CD4-positive, alpha-beta T cell treated with Interleukin-2 at 100 ng/mL for 4 hours (primary cell): Measurements from ENCODE around the gene SAA4.
"Not testable (repeated sequence)": the region's sequence is repeated elsewhere in the genome, so short reads cannot be mapped to it uniquely, and the experiment has no call there.

Source experiments
- DNase-seq: peaks from one replicate; pipeline ENCODE4 v3.0.0-alpha.2; 2020; ENCODE audit warnings: low spot score

Gene SAA4

DNA sequence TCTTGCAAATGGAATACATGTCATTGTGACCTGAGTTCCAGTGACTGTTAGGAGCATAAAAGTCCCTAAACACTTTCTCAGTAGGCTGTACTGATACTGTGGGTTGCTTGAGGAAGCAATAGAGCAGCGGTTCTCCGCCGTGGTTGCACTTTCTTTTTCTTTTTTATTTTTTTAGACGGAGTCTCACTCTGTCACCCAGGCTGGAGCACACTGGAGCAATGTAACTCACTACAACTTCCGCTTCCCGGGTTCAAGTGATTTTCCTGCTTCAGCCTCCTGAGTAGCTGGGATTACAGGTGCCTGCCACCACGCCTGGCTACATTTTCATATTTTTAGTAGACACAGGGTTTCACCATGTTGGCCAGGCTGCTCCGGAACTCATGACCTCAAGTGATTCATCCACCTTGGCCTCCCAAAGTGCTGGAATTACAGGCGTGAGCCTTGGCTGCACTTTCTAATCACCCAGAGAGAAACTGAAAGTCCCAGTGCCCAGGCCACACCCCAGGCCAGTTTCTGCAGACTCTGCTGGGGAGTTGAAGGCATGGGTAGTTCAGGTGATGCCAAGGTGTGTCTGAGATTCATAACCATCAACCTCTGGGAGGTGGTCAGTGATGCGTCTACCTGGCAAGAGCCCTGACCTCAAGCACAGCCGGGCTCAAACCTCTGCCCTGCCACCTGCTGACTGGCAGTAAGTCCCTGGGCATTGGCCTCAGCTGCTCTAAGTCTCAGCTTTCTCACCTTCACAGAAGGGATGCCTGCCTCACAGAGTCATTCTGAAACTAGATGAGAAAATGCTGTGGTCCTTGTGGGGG, 10.0 kb upstream of the SAA4 start:
- DNase-seq: peak; percentile 45

DNA sequence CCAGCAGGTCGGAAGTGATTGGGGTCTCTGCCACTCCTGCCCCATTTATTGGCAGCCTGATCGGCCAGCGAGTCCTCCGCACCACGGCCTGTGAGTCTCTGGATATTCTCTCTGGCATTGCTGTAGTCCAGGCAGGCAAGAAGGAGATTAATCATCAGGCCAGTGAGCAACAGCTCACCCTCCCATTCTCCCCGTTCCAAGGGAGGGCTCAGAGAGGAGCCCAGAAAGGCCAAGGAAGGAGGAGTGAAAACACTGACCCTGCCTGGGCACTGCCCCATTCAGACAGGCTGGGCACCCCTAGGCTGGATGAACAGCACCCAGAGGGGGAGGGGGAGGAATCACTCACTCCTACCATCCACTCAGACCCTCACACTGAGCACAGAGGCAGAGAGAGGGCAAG, 8.8 kb upstream of the SAA4 start:
- DNase-seq: no peak

DNA sequence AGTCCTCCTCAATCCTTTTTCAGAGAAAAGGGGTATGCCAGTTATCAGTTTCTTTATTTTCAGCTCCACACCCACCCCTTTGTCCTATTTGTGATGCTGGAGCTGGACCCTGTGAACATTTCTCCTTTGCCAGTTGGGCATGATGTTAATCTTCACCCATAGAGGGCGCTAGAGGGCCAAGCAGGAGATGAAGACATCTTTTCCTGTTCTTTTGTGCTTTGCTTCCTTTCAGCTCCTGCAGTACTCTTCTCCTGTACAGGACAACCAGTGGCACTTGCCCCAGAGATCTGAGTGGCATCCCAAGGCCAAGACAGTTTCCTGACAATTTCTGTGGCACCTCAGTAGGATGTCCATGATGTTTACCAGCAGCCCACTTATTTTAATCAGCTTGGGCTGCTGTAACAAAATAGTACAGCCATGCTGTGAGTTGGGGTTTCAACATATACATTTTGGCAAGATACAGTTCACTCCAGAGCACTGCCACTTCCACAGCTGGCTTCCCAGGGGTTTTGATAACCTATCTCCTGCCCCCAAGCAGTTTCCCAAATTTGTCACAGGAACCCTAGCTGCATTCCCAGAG, 7.3 kb upstream of the SAA4 start:
- DNase-seq: peak; percentile 86

DNA sequence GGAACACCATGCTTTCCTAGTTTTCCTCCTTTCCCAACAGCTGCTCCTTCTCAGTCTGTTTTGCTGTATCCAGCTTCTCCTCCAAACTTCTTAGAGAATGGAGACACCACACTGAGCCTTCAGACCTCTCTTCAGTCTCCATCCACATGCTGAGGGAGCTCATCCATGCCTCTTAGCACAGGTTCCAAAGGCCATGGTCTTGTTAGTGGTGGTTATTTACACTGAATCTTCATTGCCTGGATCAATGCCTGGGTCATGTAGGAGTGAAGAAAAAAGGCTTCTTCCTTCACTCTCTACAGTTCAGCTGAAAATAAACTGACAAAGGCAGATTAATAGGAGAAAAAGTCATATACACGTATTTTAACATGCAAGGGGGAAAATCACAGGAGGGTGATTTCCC, 3.1 kb upstream of the SAA4 start:
- no peak for DNase-seq

DNA sequence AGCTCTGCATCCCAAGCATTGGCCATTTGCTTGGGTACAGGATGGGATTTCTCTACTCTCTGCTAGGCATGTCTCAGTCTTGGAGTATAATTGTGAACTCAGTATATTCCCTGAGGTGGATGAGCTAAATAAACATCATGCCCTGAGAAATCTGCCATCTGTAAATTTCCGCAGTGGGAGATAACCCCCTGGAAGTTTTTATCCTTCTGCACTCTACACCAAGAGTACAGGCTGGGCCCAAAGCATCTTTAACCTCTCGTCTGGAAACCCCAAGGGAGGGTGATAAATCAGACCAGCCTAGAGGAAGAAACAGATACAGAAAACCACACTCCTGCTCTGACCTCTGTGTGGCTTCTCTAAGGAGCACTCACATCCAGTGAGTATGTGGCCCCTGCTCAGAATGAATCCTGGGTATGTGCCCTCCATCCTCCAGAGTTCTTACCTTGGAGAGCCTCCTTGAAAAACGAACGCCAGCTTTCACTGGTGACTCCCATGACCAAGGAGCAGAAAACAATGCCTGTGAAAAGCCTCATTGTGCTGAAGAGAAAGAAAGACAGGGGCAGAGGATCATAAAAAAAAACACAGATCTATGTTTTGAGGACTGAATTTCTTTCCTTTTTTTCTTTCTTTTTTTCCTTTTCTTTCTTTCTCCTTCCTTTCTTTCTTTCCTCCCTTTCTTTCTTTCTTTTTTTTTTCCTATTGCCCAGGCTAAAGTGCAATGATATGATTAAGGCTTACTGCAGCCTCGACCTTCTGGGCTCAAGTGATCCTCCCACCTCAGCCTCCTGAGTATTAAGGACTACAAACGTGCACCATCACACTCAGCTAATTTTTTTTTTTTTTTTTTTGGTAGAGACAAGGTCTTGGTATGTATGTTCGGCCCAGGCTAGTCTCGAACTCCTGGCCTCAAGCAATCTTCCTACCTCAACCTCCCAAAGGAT, 938 bp downstream of the SAA4 start:
- DNase-seq: no peak

DNA sequence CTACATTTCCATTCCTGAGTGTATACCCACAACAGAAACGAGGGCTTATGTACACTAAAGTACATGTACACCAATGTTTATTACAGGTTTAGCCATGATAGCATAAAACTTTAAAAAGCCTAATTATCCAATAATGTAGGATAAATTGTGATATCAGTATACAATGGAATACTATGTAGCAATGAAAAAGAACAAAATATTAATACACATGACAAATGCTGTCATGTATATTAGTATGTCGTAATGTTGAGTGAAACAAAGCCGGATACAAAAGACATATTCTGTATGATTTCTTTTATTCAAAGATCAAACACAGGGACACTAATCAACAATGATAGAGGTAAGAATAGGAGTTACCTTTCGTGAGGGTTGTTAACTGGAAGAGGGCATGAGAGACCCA, 2.7 kb downstream of the SAA4 start:
- DNase-seq: no peak

DNA sequence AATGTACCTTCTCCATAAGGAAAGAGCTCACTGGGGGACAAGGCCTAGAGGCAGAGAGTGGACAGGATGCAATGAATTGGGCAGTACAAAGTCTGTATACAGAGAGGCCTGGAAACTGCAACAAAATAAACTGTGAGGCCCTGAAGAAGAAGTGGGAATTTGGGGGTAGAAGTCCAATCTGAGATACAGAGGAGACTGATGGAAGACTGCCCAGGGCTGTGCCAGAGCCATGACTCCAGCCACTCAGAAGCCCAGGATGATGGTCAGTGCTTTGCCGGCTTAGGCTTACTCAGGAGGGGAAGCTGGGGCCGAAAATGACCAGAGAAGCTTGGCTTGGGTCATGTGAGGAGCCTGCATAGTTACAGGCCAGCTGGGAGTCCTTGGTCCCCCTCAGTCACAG, 5.7 kb downstream of the SAA4 start:
- no peak for DNase-seq

DNA sequence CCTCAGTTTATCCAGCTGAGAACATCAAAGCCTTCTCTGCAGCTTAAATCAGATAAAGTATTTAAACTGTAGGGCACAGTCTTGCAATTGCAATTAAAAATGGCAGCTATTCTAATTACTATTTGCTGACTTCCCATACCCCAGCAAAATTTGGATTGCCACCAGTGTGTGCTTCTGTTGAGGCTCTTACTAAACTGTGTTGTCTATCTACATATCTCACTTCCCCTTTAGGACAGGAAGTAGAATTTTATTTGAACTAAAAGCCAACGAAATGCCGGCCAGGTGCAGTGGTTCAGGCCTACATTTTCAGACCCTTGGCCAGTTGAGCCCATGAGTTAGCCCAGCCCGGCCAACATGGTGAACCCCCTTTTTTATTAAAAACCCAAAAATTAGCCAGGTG, 7.1 kb downstream of the SAA4 start:
- no peak for DNase-seq

DNA sequence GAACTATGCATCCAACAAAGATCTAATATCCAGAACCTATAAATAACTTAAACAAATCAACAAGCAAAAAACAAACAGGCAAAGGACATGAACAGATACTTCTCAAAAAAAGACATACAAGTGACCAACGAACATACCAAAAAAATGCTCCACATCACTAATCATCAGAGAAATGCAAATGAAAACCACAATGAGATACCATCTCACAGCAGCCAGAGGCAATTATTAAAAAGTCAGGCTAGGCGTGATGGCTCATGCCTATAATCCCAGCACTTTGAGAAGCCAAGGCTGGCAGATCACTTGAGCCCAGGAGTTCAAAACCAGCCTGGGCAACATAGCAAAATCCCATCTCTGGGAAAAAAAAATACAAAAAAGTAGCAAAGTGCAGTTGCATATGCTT, 10.7 kb downstream of the SAA4 start:
- DNase-seq: no peak

DNA sequence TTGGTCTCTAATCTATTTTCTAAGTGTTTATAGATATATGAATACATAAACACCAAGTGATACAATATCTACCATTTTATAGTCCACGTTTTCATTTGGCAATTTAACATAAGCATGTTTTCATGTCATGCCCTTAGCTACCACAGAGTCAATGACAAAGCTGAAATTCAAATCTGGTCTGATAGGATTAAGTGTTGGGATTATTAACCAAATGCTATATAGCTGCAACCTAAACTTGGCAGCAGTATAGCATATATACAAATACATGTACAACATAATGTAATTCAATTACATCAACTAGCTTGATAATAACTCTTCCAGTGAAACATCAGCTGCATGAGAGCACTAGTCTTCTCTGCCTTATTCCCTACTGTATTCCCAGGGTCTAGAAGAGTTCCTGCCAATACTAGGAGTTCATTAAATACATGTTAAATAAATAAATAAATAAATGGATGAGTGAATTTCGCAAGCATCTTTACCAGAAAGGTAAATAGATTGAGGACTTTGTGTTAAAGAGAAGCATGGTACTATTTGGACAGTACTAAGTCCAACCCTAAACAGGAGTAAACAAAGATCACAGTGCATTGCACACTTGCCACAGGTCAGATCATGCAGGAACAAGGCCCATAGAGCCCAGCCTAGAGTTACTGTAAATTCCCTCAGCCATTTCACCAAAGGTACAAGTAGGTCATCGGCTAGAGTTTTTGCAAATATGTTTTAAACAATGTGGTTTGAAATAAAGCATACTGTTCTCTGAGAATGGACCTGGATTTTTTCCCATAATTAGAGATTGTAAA, 12.8 kb downstream of the SAA4 start:
- DNase-seq: no peak

DNA sequence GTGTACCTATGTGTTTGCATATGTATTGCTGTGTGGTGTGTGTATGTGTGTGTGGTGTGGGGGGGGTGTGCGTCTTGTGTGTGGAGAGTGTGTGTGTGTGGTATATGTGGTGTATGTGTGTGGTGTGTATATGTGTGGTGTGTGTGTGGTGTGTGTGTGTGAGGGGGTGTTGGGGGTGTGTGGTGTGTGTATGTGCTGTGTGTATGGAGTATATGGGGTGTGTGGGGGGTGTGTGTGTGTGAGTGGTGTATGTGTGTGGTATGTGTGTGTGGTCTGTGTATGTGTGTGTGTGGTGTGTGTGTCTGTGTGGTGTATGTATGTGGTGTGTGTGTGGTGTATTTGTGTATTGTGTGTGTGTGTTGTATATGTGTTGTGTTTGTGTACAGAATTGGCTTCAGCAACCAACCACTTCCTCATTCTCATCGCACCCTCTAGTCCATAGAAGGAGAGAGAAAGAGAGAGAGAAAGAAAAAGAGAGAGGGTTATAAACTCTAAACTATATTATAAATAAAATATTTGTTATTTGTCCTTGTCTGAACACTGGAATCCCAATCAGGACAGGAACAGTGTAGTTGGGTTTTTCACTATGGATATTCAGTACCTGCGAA, 13.7 kb downstream of the SAA4 start:
- no peak for DNase-seq

DNA sequence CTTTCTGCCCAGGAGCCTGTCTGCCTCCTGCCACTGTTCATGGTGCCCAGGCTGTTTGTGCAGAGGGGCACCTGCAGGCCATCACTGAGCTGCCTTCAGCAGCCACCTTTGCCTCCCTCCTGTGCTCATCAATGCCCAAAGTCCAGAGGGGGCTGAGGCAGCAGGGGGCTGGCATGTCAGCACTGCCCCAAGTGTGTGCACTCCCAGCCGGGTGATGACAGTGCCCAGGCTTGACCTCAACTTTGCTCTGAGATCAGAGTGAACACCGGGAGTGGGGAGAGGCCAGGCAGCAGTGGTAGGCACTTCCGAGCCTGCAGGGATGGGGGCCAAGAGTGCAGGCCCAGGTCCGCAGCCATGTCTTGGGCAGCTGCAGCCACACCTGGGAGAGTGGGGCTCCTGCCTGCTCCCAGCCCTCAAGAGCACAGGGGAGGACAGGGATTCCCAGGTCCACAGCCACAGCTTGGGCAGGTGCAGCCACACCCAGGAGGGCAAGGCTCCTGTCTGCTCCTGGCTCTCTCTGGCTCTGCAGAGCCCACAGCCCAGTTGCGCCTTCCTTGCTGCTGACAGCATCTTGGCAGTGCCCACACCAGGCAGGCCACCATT, 15.2 kb downstream of the SAA4 start:
- no peak for DNase-seq

DNA sequence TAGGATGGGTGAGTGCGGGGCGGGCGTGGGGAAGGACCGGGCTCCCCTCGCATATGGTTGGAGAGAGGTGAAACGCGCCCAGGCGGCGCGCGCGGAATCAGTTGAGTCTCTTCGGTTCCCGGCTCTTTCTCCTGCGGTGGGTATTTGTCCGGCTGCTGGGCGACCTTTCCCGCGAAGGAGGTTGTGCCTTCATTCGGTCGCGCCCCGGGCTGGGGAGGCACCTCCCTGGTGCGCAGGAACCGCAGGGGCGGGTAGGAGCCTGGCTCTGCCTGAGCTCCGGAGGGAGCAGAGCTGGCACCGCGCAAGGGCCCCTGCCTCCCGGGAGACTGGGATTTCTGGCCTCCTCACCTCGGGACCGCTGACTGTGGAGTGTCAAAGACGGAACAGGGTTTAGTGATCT, 27.5 kb downstream of the SAA4 start:
- no peak for DNase-seq

DNA sequence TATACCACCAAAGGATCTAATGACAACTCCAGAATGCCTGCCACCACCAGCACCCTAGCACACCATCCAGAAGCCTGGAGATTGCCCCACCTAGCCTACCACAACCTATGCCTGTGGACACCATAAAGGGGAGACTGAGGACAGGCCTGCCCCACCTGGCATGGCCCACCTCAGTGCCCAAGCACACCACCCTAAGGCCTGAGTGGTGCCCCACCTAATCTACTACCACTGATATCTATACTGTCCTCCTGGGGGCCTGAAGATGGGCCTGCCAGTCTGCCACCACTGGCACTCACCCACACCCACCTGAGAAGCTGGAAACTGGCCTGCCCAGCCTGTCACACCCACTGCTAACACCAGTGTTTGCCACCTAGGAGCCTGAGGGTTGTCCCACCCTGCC, 31.8 kb downstream of the SAA4 start:
- DNase-seq: no peak

DNA sequence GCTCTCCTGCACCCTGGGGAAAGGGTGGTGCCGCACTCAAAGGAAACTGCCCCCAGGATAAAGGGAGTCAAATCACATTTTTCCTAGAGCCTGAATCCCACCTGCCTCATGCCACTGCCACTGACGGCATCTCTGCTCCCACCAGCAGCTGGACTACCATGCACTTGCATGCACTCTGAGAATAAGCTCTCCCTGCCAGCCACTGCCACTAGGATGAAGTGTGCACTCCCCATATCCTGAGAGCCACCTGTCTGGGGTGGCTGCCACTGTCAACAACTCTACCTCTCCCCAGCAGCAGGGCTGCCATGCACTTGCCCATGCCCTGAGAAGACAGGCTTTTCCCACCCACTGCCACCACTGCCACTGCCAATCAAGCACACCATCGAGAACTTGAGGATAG, 32.4 kb downstream of the SAA4 start:
- DNase-seq: no peak

DNA sequence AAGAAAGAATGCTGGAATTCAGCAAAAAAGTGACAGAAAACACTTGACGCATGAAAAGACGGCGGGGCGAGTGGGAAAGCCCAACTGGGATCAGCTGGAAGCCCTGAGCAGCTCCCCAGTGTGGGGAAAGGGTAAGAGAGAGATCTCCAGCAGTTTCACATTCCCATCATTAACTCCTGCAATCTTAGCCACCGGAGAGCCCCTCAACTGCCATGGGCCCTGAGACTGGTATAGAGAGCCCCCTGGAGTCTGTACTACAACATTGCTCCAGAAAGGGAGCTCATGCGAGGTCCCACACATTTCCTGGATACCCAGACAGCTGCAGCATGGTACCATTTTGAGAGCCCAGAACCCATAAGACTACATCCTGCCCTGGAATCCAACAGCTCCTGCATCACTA, 32.9 kb downstream of the SAA4 start:
- no peak for DNase-seq

DNA sequence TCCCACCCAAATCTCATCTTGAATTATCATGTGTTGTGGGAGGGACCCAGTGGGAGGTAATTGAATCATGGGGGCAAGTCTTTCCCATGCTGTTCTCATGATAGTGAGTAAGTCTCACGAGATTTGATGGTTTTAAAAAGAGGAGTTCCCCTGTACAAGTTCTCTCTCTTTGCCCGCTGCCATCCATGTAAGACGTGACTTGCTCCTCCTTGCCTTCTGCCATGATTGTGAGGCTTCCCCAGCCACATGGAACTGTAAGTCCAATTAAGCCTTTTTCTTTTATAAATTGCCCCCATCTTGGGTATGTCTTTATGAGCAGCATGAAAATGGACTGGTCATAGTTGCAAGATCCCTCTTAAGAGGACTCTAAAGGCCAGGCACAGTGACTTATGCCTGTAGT, 38.9 kb downstream of the SAA4 start:
- DNase-seq: not testable (repeated sequence)

DNA sequence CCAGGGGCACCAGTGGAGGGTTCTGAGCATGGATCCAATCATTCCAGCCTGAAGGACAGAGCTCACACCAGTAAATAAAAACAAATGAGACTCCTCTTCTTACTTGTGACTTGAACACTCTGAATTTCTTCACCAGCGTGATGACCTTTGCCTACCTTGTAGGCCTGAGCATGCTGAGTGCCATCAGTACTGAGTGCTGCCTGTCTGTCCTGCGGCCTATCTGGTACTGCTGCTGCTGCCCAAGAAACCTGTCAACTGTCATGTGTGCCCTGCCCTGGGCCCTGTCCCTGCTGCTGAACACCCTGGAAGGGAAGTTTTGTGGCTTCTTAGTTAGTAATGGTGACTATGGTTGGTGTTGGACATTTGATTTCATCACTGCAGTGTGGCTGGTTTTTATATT, 40.1 kb downstream of the SAA4 start:
- no peak for DNase-seq

DNA sequence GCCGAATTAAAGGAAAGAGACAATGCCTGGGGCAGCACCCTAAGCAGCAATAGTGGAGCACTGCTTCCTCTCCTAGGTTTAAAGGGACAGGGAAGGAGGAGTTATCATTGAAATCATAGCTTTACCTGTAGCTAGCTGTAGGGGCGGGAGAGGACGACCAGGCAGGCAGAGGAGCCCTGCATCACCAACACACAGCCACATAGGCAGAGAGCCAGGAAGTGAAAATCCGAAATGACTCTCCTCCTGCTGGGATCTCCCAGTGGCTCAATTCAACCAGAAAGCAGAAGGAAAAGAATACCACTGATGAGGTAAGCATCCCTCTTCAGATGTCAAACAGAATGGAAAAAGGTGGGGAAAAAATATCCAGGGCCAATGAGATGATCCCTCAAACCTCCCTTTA, 43.6 kb downstream of the SAA4 start:
- DNase-seq: no peak

DNA sequence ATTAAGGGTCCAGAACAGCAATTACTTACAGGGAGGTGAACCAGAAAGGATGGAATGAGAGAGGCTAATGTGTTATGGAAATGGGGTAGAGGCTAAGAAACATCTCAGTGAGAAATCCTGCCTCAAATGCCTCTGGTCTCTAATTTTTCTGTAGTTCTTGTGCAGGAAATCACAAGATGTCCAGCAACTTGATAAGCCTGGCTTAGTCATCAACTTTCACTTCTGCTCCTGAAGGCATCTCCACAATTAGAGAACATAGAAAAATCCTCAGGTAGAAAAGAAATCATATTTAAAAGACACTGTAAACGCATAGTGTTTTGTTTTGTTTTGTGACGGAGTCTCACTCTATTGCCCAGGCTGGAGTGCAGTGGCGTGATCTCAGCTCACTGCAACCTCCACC, 45.2 kb downstream of the SAA4 start:
- no peak for DNase-seq
